DMS79 treated with DMSO at 0.1 percent for 48 hours (cell line): ENCODE data around the gene ANKRD44.

ENCODE experiments used
- DNase-seq: peaks from one replicate; lab custom pipeline; 2025; lab: John Stamatoyannopoulos, UW

ANKRD44 gene

DNA sequence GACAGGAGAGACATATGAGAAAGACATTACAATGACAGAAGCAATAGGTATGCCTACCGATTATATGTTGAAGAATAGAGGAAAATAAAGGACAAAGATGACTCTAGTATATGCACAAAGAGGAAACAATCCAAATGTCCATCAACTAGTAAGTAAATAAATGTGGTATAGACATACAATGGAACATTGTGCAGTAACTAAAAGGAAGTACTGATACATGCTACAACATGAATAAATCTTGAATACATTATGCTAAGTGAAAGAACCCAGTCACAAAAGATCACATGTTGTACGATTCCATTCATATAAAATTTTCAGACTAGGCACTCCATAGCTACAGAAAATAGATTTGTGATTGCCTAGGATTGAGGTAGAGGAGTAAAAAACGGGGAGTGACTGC is 355.5 kb downstream of the ANKRD44 start:
- no peak for DNase-seq

GRCh38 chr2:196954001-196954400 is 356.6 kb downstream of the ANKRD44 start:
- no peak for DNase-seq

GRCh38 chr2:196952936-196953335 is 357.6 kb downstream of the ANKRD44 start:
- DNase-seq, result no peak

DNA sequence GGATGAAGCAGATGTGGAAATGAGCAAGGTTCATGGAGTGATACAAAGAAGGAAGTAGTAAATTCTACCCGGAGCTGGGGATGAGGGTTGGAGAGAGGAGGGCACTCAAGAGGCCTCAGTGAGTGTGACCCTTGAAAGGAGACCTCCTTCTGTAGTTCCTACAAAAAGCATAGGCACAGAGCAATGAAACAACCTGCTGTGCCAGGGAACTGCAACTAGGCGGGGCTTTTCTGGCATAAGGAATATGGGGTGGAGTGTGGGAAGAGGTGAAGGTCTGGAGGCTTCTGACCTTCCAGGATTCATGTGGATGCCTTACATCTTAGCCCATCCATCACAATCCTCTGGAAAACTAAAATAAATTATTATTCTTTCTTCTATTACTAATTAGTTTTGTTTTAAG is 358.6 kb downstream of the ANKRD44 start:
- DNase-seq, result no peak

DNA sequence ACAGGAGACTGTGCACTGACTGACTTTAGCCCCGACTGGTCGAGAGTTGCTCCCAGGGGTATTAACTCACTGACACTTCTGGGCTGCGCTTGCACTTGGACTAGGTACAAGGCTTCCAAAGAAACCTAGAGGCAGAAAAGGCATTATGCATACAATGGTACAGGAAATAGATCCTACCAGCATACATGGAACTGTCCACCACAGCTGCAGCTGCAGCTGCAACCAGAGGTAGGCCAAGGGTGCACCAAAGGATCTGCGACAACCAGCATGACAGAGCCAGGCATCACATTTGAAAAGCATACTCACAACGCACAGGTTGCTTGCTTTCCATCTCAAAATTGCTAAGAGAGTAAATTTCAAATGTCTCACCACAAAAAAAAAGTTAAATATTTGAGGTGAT is 361.5 kb downstream of the ANKRD44 start:
- no peak for DNase-seq

- no peak for DNase-seq
Observed at GRCh38 chr2:196944570-196944969, 366.0 kb downstream of the ANKRD44 start.

DNA sequence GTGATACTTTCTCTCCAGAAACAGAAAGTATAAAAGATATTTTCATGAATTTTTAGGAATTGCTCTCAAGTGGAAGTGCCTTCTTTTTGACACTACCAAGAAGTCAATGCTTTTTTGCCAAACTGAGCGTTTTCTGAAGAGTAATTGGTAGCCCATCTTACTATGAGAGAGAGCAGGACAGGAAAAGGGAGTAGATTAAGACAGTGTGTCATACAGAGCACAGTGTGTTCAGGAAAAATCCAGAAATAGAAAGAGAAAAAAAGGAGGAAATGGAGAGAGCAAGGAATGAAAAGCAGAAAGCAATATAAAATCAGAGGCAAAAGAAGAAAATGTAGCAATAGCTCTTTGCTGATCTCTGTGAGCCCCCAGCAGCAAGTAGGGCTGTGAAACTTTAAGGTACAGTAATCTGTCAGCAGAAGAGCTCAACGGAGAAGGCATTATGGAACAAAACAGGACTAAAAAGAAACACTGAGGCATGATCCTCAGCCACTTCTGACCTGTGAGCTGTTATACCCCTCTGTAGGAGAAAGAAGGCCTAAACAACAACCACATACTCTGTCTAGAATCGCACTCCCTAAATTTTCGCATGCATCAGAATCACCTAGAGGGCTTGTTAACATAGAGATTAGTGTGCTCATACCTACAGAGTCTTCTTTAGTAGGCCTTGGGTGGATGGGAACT is 369.0 kb downstream of the ANKRD44 start:
- no peak for DNase-seq

DNA sequence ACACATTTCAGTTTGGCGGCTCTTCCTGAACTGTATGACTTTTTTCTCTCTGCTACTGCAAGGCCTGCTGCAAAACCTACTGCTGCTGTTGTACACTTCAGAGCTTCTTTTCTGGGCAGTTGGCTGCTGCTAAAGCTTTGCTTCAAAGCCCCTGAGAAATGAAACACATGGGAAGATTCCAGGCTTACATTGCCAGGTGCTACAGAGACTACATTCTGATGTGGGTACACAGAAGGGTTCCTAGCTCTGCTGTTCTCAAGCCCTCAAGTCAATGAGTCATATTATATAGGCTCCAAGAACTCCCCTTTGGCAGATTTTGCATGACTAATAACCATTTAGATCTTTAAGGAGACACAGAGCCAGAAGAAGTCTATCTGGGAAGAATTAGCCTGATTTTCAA is 371.2 kb downstream of the ANKRD44 start:
- no peak for DNase-seq
